ENCODE data around the gene NBEAL2. TPM values are rescaled to one million over a fixed set of nuclear protein-coding genes. Genes with fewer than 3 reads are reported as not detected.

The NBEAL2 gene
- total and polyA plus RNA-seq, 2 of the 4 experiments (the other 2 are of a cell fraction) = 2.2 to 12.5 TPM

DNA sequence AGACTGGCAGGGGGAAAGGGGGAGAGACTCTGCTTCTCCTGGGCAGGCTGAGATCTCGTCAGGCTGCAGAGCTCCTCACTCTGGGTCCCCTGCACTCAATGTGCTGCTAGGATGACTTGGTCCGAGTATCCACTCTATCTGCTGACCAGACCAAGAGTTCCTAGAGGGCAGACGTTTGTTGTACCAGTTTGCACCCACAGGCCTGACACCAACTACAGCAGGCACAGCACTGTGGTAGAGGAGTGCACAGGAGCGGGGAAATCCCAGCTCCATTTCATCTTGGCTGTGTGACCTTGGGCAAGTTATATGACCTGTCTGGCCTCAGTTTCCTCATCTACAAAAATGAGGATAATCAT, 31.9 kb upstream of the NBEAL2 start:
- CTCF ChIA-PET = interaction anchor here (1.5 kb wide), 1 partner anchor 12 kb away, joined by 4 read pairs; no protein-coding TSS in a partner anchor

More for the DNA sequence above, 31.9 kb upstream of the NBEAL2 start:
- TF ChIP-seq RAD21 (IDR thresholded peaks at IDR 0.05; ENCODE audit: low read length) (no peak), POLR2A (IDR thresholded peaks at IDR 0.05; ENCODE audit: low read depth, low read length) (no peak), BHLHE40 (IDR thresholded peaks at IDR 0.05; ENCODE audit: low read depth, low read length) (no peak), CTCF (conservative IDR thresholded peaks at IDR 0.05; ENCODE audit: low read depth, low read length) (no peak), MAFK (IDR thresholded peaks at IDR 0.05; ENCODE audit: low read depth, low read length) (no peak), RFX5 (IDR thresholded peaks at IDR 0.05; ENCODE audit: low read depth, low read length) (no peak), SMC3 (IDR thresholded peaks at IDR 0.05; ENCODE audit: low read depth, low read length) (no peak)
- TF ChIP-seq, protein P1, sequence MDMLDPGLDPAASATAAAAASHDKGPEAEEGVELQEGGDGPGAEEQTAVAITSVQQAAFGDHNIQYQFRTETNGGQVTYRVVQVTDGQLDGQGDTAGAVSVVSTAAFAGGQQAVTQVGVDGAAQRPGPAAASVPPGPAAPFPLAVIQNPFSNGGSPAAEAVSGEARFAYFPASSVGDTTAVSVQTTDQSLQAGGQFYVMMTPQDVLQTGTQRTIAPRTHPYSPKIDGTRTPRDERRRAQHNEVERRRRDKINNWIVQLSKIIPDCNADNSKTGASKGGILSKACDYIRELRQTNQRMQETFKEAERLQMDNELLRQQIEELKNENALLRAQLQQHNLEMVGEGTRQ (IDR thresholded peaks at IDR 0.05; ENCODE audit: low read depth, low read length) = no peak
- Histone ChIP-seq H4K8ac (ENCODE audit: low read depth in 2 of 2, low read length in 2 of 2) (no peak overlapping the region), H3K4ac (ENCODE audit: low read depth, low read length) (no peak overlapping the region), H2BK15ac (ENCODE audit: low read depth, low read length) (no peak overlapping the region), H2AK9ac (replicated peaks; ENCODE audit: low read depth, low read length, poor library complexity) (no peak overlapping the region), H3K23ac (ENCODE audit: low read depth, low read length) (no peak overlapping the region), H4K20me1 (ENCODE audit: insufficient read depth, low read length) (peaks cover 93% of the 10 kb centered on the region), H3K27me3 (ENCODE audit: control insufficient read depth, insufficient read depth, low read length) (no peaks in the 10 kb centered on the region), H2AK5ac (ENCODE audit: low read depth, low read length) (no peak overlapping the region), H3K4me2 (ENCODE audit: low read depth, low read length) (no peak overlapping the region), H3K4me1 (ENCODE audit: control insufficient read depth, insufficient read depth, low read length) (peaks cover 13% of the 10 kb centered on the region), H2BK120ac (ENCODE audit: low read depth, low read length) (no peak overlapping the region), H3K56ac (ENCODE audit: extremely low read depth, insufficient read depth, low read length) (no peak overlapping the region), H3K9me1 (ENCODE audit: insufficient read depth, low read length) (peaks cover 47% of the 10 kb centered on the region), H3K4me3 (ENCODE audit: insufficient read depth, low read depth, low read length) (no peak overlapping the region), H3K18ac (ENCODE audit: low read depth, low read length) (no peak overlapping the region), H3K79me1 (ENCODE audit: low read depth in 1 of 2, low read length in 2 of 2) (peaks cover 63 to 94% of the 10 kb centered on the region in 2 experiments), H3K14ac (replicated peaks; ENCODE audit: low read depth, low read length) (no peak overlapping the region), H4K91ac (ENCODE audit: insufficient read depth, low read depth, low read length) (no peak overlapping the region), H4K5ac (ENCODE audit: low read depth, low read length) (no peak overlapping the region), H2AFZ (replicated peaks; ENCODE audit: low read length, poor library complexity) (no peak overlapping the region), H3K27ac (ENCODE audit: insufficient read depth, low read length) (no peak overlapping the region), H3K36me3 (ENCODE audit: control insufficient read depth, insufficient read depth, low read length) (peaks cover 14% of the 10 kb centered on the region; the same call in 1 of the 2 replicates), H3K9ac (ENCODE audit: low read depth, low read length) (no peak overlapping the region), H2BK5ac (ENCODE audit: low read depth, low read length, poor library complexity, severe bottlenecking) (no peak overlapping the region), H3K9me3 (ENCODE audit: control insufficient read depth, insufficient read depth, low read length) (no peaks in the 10 kb centered on the region), H2BK20ac (ENCODE audit: low read depth, low read length) (no peak overlapping the region)
- no peak for ATAC-seq (ENCODE audit: low read depth)
- dilution Hi-C loops (cut with HindIII; ENCODE audit: low sequenced_read_pairs, unreplicated experiment) = no loop called here
- POLR2A ChIA-PET (ENCODE audit: unreplicated experiment) = no interaction called here
- intact Hi-C loops (cut with micrococcal nuclease) = no loop called here
- BruUV-seq (replicated peaks) = no TSS peak
- in situ Hi-C loops (cut with MboI; ENCODE audit: low sequenced_read_pairs) = no loop called here
- no CpG with 5 or more reads among the region's 4 CpGs for WGBS, 2 experiments (ENCODE audit: extremely low coverage in 2 of 2, insufficient read length in 1 of 2)
- DNase-seq = no peak
